Measurements from ENCODE around the gene PCDH9.

GRCh38 chr13:67223742-67224141 is 6.4 kb downstream of the PCDH9 start:
- TF ChIP-seq CTCF (IDR thresholded peaks at IDR 0.05 in 2 of 3, conservative IDR thresholded peaks at IDR 0.05 in 1 of 3; ENCODE audit: control insufficient read depth in 2 of 3, extremely low read depth in 1 of 3, insufficient read depth in 1 of 3, low read depth in 3 of 3, low read length in 3 of 3) (no peak), ATF2 (IDR thresholded peaks at IDR 0.05; ENCODE audit: low read length) (no peak), PKNOX1 (IDR thresholded peaks at IDR 0.05) (no peak), ZNF217 (IDR thresholded peaks at IDR 0.05) (no peak), RAD21 (IDR thresholded peaks at IDR 0.05; ENCODE audit: insufficient read depth, low read depth, low read length) (no peak), ZNF592 (IDR thresholded peaks at IDR 0.05) (no peak), MAX (IDR thresholded peaks at IDR 0.05; ENCODE audit: low read depth, low read length) (no peak), POLR2AphosphoS5 (IDR thresholded peaks at IDR 0.05; ENCODE audit: low read length) (no peak), POLR2A (IDR thresholded peaks at IDR 0.05; ENCODE audit: low read depth, low read length) (no peak), ASH2L (IDR thresholded peaks at IDR 0.05; ENCODE audit: borderline replicate concordance, low read depth) (no peak), YBX1 (IDR thresholded peaks at IDR 0.05) (no peak), HDAC6 (IDR thresholded peaks at IDR 0.05; ENCODE audit: unreplicated experiment) (no peak), LARP7 (IDR thresholded peaks at IDR 0.05) (no peak), BHLHE40 (IDR thresholded peaks at IDR 0.05; ENCODE audit: borderline replicate concordance in 1 of 2, low read depth in 2 of 2, low read length in 1 of 2) (no peak)
